ENCODE measurements around the gene SLC16A5.
"Not testable (repeated sequence)": the region's sequence is repeated elsewhere in the genome, so short reads cannot be mapped to it uniquely, and the experiment has no call there.

The SLC16A5 gene

DNA sequence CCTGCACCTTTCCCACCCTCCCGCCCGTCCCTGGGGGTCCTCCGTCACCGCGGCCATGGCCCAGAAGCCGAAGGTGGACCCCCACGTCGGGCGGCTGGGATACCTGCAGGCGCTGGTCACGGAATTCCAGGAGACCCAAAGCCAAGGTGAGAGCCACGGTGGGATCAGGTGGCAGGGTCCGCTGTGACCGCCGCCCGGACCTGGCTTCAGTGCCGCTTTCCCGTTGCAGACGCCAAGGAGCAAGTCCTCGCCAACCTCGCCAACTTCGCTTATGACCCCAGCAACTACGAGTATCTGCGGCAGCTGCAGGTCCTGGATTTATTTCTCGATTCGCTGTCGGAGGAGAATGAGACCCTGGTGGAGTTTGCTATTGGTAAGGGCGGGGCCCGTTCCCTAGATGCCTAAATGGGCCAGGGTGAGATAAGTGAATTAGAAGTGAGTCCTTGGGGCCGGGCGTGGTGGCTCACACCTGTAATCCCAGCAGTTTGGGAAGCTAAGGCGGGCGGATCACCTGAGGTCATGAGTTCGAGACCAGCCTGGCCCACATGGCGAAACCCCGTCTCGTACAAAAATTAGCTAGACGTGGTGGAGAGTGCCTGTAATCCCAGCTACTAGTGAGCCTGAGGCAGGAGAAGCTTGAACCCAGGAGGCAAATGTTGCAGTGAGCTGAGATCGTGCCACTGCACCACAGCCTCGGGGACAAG, 22.6 kb downstream of the SLC16A5 start:
- no peak for DNase-seq (ENCODE audit: low read depth, low spot score)

GRCh38 chr17:75111777-75112335, 24.1 kb downstream of the SLC16A5 start:
- DNase-seq (ENCODE audit: low read depth, low spot score): no peak

GRCh38 chr17:75113798-75114551, 26.2 kb downstream of the SLC16A5 start:
- peak; percentile 85 for DNase-seq (ENCODE audit: low read depth, low spot score)

GRCh38 chr17:75114552-75115314, 27.0 kb downstream of the SLC16A5 start:
- DNase-seq (ENCODE audit: low read depth, low spot score): no peak

DNA sequence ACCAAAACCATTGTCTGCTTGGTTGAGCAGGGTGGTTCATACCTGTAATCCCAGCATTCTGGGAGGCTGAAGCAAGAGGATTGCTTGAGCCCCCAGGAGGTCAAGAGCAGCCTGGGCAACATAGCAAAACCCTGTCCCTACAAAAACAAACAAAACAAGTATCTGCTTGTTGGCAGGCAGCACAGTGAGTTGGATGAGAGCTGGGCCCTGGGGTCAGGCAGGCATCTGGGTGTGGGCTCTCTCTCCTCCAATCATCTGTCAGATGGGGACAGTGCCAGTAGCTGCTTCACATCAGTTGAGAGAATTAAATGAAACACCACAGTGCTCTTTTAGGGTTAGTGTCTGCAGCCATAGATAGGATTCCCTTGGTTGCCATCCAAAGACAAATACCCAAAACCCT, 27.8 kb downstream of the SLC16A5 start:
- DNase-seq (ENCODE audit: low read depth, low spot score): no peak

DNA sequence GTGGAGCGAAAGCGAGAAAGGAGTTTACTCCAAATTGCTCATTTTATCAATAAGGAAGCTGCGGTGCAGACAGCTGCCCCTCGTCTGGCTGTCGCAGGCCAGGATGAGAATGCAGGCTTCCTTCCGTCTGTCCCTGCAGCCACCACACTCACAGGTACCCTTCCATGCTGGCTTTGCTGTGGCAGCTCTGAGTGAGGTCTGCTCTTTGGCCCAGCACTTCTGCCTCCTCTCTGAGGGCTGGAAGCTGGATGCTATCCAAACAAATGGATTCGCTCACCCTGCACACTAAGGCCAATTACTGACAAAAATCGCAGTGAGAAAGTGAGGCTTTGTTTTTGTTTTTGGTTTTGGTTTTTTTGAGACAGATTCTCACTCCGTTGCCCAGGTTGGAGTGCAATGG, 29.0 kb downstream of the SLC16A5 start:
- no peak for DNase-seq (ENCODE audit: low read depth, low spot score)

DNA sequence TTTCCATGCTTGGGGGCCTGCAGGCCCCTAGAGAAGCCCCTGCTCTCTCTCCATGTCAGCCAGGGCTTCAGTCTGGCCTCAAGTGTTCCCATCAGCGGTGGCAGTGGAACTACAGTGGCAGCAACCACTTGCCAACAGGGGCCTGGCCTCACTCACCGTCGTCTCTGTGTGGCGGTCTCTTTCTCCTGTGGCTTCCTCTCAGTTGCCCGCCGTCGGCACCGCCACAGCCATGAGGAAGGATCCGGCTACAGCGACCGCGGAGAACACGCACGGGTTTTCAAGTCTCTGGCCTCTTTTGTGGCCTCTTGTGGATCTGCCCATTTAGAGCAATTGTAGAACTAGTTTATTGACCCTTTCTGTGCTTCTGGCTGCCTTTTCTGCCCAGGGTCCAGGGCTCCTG, 30.6 kb downstream of the SLC16A5 start:
- DNase-seq (ENCODE audit: low read depth, low spot score): no peak

DNA sequence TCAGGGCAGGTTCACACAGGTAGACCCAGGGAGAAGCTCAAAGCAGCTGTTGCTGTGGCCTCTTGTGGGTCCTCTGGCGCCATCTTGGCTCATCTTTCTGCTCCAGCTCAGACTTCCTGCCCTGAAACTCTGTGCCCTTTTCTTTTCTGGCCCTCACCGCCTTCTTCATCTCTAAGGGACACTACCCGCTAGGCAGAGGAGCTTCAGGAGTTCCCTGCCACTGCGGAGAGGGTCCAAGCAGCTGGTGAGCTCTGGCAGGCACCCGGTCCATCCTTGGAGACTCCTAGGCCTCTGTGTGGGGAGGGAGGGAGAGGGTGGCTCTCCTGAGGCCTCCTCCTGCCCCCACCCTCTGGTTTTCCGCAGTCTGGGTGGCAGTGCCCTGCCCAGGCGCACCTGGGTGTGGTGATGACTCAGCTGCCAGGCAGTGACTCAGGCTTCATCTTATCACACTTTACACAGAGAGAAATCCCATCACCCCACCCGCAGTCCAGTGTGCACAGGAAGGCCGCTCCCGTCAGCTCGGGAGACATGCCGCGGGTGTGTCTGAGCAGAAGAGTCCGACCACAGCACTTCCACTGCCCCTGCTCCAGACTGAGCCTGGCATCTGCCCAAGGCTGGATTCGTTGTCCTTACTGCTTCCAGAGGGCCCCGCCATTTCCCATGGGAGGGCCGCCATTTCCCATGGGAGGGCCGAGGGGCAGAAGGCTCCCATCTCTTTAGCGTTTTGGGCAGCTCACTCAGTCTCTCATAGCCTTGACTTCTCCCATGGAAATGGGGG, 36.5 kb downstream of the SLC16A5 start:
- DNase-seq (ENCODE audit: low read depth, low spot score): no peak

- no peak for DNase-seq (ENCODE audit: low read depth, low spot score)
Measured at GRCh38 chr17:75124819-75125162, 37.0 kb downstream of the SLC16A5 start.

DNA sequence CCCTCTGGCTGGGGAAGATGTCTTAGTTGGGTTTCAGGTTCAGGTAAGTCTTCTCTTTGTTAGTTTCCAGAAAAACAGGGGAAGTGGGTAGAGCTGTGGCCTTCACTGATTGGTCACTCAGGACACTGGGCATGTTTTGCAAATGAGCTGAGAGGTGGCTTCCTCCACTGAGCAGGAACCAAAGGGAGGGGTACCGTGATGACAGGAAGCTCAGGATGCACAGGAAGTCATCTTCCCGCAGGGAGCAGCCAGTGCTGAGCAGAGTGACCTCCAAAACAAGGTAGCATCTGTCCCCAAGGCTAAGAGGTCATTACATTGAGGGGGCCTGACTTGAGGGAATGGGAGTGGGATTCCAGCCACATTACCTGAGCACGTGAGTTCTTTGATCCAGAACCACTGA, 38.2 kb downstream of the SLC16A5 start:
- no peak for DNase-seq (ENCODE audit: low read depth, low spot score)

- DNase-seq (ENCODE audit: low read depth, low spot score): no peak
Measured at GRCh38 chr17:75126954-75127353, 39.2 kb downstream of the SLC16A5 start.

GRCh38 chr17:75127936-75128335, 40.2 kb downstream of the SLC16A5 start:
- DNase-seq (ENCODE audit: low read depth, low spot score): not testable (repeated sequence)

GRCh38 chr17:75128694-75129505, 41.1 kb downstream of the SLC16A5 start:
- DNase-seq (ENCODE audit: low read depth, low spot score): no peak

DNA sequence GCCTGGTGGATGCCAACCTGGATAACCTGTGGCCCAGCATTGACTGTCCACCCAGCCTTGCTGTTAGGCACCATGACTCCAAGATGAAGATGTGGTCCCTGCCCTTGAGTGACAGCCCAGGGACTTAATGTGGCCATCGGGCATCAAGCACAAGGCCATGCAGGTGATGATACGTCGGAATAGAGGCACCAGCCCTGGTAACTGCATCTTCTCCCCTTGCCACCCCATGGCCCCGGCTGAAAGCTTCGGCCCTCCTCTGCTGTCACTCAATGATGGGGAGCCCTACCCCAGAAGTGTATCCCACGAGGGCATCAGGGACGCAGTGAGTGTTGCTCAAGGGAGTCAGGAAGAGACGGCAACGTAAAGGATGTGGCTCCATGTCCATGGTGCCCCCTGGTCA, 41.8 kb downstream of the SLC16A5 start:
- DNase-seq (ENCODE audit: low read depth, low spot score): no peak

DNA sequence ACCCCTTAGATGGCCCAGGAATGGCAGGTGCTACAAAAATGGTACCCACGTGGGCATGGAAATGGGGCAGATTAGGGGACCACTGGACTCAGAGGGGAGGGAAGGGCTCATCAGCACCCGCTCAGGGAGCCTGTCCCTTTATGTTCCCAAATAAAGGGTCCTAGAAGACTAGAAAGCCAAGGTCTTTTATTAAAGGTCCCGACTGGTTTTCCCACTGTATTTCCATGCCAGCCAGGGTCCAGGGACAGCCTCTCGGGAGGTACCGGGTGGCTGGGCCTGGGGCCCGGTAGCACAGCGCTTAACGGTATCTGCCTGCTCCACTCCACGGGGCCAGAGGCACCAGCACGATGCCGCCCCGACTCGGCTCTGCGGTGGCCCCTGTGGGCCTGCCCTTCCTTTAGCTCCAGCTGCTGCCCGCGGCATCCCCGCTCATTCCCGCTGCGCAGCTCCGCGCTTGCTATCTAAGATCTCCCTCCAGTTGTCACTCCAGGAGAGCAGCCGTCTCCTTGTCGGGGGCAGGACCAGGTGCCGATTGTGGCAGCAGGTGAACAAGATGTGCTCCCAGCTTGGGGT, 42.4 kb downstream of the SLC16A5 start:
- no peak for DNase-seq (ENCODE audit: low read depth, low spot score)

DNA sequence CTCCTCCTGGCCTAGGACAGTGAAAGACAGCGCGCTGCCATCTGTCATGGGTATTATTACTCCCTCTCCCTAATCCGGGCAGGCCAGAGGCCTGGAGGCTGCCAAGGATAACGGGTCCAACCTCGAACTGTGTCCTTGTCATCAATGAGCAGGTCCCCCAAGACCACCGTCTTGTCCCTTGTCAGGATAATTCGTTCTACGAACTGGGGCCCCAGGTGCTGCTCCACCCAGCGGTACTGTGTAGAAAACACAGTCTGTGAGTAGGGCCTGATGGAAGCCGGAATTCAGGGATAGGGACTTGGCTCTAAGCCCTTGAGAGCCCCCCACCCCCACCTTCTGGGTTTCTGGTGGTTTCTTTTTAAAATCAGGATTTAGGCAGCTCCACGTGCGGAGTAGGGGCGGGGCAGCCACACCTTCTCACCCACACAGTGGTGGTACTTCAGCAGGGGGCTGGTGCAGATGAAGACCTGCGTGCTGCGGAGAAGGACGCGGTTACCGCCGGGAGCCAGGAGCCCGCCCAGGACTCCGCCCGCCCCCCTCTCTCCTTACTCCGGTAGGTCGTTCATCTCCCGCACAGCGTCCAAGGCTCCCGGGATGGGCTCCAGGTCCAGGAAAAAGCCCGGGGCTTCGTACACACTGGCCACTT, 43.0 kb downstream of the SLC16A5 start:
- DNase-seq (ENCODE audit: low read depth, low spot score): no peak

GRCh38 chr17:75131278-75132017, 43.7 kb downstream of the SLC16A5 start, which contains the start of gene NT5C:
TSS of gene NT5C (minus strand) at chr17:75131742. CDS start at chr17:75131707, 35 bp downstream.
- DNase-seq (ENCODE audit: low read depth, low spot score): no peak

DNA sequence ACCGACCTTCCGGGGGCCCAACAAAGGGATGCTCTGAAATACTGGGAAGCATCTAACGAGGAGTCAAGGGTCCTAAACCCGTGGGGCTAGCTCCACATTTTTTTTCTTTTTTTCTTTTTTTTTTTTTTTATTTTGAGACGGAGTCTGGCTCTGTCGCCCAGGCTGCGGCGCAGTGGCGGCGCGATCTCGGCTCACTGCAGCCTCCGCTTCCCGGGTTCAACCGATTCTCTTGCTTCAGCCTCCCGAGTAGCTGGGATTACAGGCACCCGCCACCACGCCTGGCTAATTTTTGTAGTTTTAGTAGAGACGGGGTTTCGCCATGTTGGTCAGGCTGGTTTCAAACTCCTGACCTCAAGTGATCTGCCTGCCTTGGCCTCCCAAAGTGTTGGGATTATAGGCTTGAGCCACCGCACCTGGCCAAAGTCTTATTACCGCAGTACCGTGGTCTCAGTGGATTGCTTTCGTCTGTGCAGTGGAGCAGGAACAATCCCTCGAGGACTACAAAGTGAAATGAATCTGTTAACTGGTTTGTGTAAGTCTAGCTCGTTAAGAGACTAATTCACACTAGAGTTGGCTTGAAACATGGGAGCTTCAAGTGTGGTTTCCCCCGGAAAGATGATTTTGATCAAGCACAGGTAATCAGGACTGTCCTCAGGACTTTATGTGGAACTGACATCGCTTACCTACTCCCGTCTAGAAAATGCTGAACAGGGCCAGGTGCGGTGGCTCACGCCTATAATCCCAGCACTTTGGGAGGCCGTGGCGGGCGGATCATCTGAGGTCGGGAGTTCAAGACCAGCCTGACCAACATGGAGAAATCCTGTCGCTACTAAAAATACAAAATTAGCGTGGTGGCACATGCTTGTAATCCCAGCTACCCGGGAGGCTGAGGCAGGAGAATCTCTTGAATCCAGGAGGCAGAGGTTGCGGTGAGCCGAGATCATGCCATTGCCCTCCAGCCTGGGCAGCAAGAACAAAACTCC, 44.6 kb downstream of the SLC16A5 start:
- not testable (repeated sequence) for DNase-seq (ENCODE audit: low read depth, low spot score)
